B cell (primary cell): ENCODE measurements around the gene CSMD2.

Experiments used
- EZH2 ChIP-seq: IDR thresholded peaks from 2 replicates; pipeline ENCODE4 v1.6.1; 2012; ENCODE audit warnings: borderline replicate concordance, low read depth, mild to moderate bottlenecking, moderate library complexity, low read length; ENCODE audit not compliant: insufficient read depth, poor library complexity, severe bottlenecking
- TF ChIP-seq, protein P1 (sequence below): fragments of 200-600 bp; IDR thresholded peaks from one replicate; pipeline ENCODE4 v1.8.0; 2022; ENCODE audit warnings: antibody characterized with exemption, mild to moderate bottlenecking

DNA sequence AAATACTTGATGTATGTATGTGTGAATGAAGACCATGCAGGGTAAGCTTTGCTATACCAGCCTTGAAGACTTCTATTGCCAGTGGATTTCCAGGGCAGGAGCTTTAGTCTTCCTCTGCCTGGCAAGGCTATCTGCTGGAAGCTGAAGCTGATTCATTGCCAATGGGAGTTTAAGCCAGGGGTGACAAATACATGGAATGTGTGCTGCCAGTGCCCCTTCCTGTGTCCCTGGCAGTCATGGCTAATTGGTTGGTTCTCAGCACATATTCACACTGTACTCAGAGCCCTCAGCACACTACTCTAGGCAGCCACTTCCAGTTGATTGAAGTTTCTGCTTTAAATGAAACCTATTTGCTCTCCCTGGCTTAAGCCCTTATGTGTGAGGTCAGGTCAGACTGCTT is 691.1 kb downstream of the CSMD2 start:
- TF ChIP-seq, protein P1, sequence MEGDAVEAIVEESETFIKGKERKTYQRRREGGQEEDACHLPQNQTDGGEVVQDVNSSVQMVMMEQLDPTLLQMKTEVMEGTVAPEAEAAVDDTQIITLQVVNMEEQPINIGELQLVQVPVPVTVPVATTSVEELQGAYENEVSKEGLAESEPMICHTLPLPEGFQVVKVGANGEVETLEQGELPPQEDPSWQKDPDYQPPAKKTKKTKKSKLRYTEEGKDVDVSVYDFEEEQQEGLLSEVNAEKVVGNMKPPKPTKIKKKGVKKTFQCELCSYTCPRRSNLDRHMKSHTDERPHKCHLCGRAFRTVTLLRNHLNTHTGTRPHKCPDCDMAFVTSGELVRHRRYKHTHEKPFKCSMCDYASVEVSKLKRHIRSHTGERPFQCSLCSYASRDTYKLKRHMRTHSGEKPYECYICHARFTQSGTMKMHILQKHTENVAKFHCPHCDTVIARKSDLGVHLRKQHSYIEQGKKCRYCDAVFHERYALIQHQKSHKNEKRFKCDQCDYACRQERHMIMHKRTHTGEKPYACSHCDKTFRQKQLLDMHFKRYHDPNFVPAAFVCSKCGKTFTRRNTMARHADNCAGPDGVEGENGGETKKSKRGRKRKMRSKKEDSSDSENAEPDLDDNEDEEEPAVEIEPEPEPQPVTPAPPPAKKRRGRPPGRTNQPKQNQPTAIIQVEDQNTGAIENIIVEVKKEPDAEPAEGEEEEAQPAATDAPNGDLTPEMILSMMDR = no peak
- TF ChIP-seq EZH2 = no peak
